SJCRH30 (cell line): Measurements from ENCODE around the gene LAMC1. TPM values are rescaled to one million over a fixed set of nuclear protein-coding genes. Genes with fewer than 3 reads are reported as not detected.
A peak's percentile ranks its signal among the peaks of the same experiment; 100 is the strongest.
"Not testable (repeated sequence)": the region's sequence is repeated elsewhere in the genome, so short reads cannot be mapped to it uniquely, and the experiment has no call there.

Experiments
- DNase-seq, 2 experiments: peaks; one replicate each; pipeline ENCODE4 v3.0.0-alpha.2; 2015 to 2020
- H3K27ac ChIP-seq: fragments of 250-450 bp; sonication (Bioruptor Pico); 2 replicates; pipeline ENCODE4 v1.5.1; 2020; ENCODE audit warnings: mild to moderate bottlenecking, moderate library complexity
- H3K27me3 ChIP-seq: fragments of 250-450 bp; sonication (Bioruptor Pico); 2 replicates; pipeline ENCODE4 v1.5.1; 2020; ENCODE audit warnings: mild to moderate bottlenecking, moderate library complexity
- H3K36me3 ChIP-seq: fragments of 250-450 bp; sonication (Bioruptor Pico); 2 replicates; pipeline ENCODE4 v1.5.1; 2020; ENCODE audit warnings: mild to moderate bottlenecking, moderate library complexity
- H3K4me1 ChIP-seq: fragments of 250-450 bp; sonication (Bioruptor Pico); 2 replicates; pipeline ENCODE4 v1.5.1; 2020; ENCODE audit warnings: mild to moderate bottlenecking, moderate library complexity
- H3K4me3 ChIP-seq: fragments of 250-450 bp; sonication (Bioruptor Pico); 2 replicates; pipeline ENCODE4 v1.5.1; 2020; ENCODE audit warnings: mild to moderate bottlenecking, moderate library complexity
- H3K9me3 ChIP-seq: fragments of 250-450 bp; sonication (Bioruptor Pico); replicated peaks from 2 replicates; pipeline ENCODE4 v1.5.1; 2020; ENCODE audit warnings: mild to moderate bottlenecking, moderate library complexity
- total RNA-seq: library from RNA; depleted of rRNA; stranded (reverse); fragments of >200 nt; shearing (Covaris generic); gene quantifications from 2 replicates; pipeline ENCODE4 v1.2.3, GENCODE V29; 2014

LAMC1 gene
- total RNA-seq, 1 experiment from 2014 or later, result 122 TPM

DNA sequence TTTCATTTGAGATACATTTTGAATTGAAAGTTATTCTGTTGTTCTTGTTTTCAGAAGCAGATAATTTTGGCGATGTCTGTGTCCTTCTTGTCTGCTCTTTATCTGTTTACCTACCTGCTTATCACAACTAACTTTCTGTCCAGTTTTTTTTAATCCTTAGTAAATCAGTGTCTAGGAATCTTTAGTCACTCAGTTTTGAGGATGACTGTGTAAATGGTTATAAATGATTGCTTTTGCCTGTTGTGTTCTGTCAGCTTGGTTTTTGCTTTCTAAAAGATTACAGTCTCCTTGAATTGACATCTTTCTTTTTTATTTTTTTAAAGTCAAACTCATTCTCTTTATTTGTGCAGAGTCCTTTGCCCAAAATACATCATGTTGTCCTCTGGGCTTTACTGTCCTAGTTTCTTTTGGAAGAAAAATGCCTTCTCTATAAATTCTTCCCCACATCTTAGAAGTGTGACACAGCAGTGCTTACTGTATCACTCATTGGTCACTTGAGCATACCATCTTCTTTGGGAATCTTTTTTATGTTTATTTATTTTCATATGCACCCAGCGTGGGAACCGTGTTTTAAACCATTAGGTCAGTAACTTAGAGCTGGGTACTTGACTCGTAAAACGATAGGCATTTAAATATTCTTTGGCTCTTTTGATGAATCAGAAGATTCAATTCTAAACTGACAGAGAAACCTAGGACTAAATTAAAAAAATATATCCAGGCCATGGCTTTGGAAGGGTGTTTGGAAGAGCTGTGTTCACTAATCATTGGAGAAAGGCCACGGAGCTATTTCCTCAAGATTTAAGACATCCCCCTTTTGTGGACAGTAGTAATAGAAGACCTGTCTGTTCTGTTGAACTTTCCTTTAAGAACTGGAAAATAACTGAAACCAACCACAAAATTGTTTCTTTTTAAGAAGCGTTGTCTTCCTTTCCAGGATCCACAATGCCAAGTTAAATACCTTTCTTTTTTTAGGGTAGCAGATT, 20.9 kb downstream of the LAMC1 start:
- Histone ChIP-seq H3K27me3 (no peaks in the 10 kb centered on the region), H3K4me3 (no peak overlapping the region), H3K36me3 (no peaks in the 10 kb centered on the region), H3K27ac (no peak overlapping the region), H3K4me1 (peaks cover 20% of the 10 kb centered on the region), H3K9me3 (no peaks in the 10 kb centered on the region)
- DNase-seq, result no peak

DNA sequence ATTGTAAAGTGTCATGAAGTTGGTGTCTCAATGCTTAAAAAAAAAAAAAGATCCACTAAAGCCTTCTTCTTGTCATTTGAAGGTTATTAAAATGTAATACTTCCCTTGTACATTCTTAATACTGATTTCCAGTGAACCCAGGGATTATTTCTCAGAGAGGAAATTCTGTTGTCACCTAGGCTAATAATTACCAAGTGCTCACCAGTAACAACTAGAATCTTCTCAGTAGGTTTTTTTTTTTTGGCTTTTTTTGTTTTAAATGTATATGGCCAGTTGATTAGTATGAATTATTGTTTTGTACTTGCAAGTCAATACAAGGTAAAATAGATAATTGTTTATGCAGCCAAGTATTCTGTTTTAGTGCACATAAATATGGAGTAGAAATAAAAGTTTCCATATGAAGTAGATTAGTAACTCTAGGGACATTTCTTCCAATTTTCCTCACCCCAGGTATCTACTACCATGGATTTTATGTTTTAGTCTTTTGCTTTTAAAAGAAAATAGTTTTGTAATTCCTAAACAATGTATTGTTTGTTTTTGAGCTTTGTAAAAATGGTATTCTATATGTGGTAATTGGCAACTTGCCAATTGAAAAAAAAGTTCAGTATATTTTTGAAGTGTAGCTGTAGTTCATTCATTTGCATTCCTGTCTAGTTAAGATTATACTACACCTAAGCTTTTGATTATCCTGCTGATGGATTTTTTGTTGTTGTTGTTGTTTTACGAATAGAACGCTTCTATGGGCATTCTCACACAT, 21.9 kb downstream of the LAMC1 start:
- no peak overlapping the region for H3K27ac ChIP-seq

DNA sequence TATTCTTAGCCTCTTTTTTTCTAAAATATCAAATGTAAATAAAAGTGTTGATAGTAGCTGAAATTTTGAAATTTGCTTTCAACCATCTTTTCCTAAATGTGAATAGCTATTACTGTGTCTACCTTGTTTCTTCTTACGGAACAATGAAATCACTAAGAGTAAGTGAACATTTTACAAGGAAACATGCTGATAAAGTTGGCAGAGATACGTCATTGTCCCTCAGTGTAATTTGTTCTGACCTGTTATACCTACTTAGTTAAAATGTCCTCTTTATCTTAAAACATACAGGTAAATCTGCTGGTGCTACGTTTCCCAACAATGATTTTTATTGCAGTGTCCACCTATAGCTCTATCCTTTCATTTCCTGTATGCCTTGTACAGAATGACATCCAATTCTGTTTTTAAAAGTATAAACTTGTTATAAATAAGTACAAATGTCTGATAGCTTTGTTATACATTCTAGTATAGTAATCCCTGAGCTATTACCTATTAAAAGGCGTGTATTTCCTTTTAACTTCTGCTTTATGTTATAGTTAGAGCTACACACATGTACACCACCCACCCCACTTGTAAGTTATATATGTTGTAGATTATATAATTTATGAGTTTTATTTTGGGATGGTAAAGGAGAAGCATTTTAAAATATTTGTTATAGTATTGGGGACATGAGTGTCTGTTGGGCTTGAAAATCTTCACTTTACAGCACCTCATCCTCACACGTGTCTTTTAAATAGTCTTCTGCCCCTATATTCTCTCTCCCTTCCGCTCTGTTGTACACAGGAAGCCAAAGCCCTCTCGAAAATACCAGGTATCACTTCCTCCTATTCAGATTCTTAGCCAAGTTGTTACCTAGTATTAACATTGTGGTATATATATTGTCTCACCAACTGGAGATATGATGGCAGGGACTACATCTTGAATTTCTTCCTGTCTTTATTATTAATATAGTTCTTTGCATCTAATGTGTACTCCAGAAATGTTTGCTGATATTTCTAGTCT, 25.2 kb downstream of the LAMC1 start:
- H3K27ac ChIP-seq, result no peak overlapping the region
- no peak for DNase-seq
- H3K9me3 ChIP-seq, result no peaks in the 10 kb centered on the region
- no peaks in the 10 kb centered on the region for H3K36me3 ChIP-seq
- H3K27me3 ChIP-seq, result no peaks in the 10 kb centered on the region
- H3K4me3 ChIP-seq, result no peak overlapping the region
- H3K4me1 ChIP-seq, result peaks cover 10% of the 10 kb centered on the region; the same call in 1 of the 2 replicates

More for the DNA sequence above, 21.9 kb downstream of the LAMC1 start:
- H3K4me1 ChIP-seq, result peaks cover 13% of the 10 kb centered on the region
- H3K36me3 ChIP-seq, result no peaks in the 10 kb centered on the region
- H3K4me3 ChIP-seq, result no peak overlapping the region
- no peaks in the 10 kb centered on the region for H3K27me3 ChIP-seq
- no peaks in the 10 kb centered on the region for H3K9me3 ChIP-seq
- no peak for DNase-seq

DNA sequence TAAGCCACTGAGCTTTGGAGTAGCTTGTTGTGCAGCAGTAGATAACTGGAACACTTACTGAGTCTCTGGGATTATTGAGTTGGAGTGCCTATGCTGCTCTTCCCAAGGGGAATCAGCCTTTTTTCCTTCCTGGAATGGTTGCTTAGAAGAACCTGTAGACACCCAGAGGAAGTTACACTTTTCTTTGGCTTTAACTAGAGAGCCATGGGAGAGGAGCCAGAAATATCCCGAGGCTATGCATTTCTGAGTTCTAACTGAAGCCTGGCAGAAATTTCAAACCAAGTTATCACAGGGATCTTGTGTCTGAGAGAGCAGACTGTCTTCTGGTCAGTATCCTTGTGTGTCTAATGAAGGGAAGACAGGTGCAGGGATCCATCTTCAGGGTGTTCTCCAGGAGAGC, 28.3 kb downstream of the LAMC1 start:
- H3K27me3 ChIP-seq, result no peaks in the 10 kb centered on the region
- no peaks in the 10 kb centered on the region for H3K36me3 ChIP-seq
- H3K4me1 ChIP-seq, result 0 out of 2 replicates have a peak, but pooled peaks cover 4% of the 10 kb centered on the region
- DNase-seq, result peak in 1 of 2 experiments; percentile 31
- no peak overlapping the region for H3K27ac ChIP-seq
- no peaks in the 10 kb centered on the region for H3K9me3 ChIP-seq
- no peak overlapping the region for H3K4me3 ChIP-seq

DNA sequence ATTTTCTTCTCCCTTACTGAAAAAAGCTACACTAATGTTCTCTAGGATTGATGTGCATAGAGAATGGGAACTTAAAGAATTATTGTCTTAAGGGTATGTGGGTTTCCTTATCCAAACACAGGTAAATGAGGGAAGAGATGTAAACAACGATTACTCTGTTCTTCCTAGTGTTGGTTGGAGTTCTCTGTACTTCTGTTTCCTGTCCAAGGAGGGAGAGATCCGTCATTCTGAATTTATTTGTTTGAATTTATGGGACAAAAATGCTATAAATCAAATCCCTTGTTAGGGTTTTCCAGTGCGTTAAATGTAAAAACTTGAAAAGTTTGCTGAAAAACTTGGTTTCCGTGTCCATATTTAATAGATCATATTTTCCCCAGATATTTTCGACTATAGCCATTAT, 29.6 kb downstream of the LAMC1 start:
- no peak for DNase-seq
- H3K4me1 ChIP-seq, result peaks cover 4% of the 10 kb centered on the region; the same call in 1 of the 2 replicates
- H3K36me3 ChIP-seq, result no peaks in the 10 kb centered on the region
- H3K27me3 ChIP-seq, result no peaks in the 10 kb centered on the region
- H3K9me3 ChIP-seq, result no peaks in the 10 kb centered on the region
- H3K4me3 ChIP-seq, result no peak overlapping the region
- no peak overlapping the region for H3K27ac ChIP-seq

DNA sequence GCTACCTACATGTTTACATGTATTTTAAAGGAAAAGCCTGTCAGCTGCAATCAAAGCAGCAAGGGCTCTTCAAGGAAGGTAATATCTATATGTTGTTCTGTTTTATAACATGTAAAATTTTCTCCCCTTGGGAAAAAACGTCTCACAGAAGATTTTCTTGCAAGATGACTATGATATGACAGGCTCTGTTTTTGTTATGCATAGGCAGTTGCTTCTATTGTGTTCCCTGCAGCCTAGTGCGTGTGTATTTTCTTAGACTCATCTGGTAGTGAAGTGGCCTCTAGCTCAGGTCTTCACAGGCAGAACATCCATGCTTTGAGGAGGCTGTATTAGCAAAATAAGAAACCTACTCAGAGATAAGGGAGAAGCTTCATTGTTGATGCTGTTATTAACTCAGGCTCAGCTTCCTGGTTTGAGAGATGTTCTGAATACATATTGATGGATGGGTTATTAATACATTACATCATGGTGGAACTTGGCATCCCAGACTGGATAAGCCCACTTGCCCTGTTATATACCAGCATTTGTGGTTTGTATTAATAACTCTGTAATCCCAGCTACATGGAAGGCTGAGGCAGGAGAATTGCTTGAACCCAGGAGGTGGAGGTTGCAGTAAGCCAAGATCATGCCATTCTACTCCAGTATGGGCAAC, 35.8 kb downstream of the LAMC1 start:
- no peaks in the 10 kb centered on the region for H3K36me3 ChIP-seq
- H3K4me1 ChIP-seq, result no peaks in the 10 kb centered on the region; the same call in 1 of the 2 replicates
- no peak overlapping the region for H3K4me3 ChIP-seq
- no peak overlapping the region for H3K27ac ChIP-seq
- DNase-seq, result no peak
- no peaks in the 10 kb centered on the region for H3K9me3 ChIP-seq
- no peaks in the 10 kb centered on the region for H3K27me3 ChIP-seq

DNA sequence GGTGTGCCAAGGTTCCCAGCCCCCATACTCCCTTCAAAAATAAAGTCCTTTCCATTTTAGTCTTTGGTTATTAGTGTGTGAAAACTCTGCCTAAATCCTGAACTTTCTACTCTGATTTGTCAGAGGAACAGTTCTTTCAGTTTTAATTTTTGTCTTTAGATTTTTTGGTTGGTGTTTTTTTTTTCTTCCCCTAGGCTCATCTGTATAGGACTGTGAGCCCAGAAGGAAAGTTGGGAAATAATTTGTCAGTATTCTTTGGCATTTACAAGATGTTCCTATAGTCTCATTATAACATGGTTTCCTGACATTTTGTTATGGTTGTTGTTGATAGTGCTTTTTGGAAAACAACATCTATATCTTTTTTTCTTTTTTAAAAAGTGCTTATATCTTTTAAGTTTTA, 38.0 kb downstream of the LAMC1 start:
- Histone ChIP-seq H3K27me3 (no peaks in the 10 kb centered on the region), H3K4me1 (no peaks in the 10 kb centered on the region; the same call in 1 of the 2 replicates), H3K4me3 (no peak overlapping the region), H3K9me3 (no peaks in the 10 kb centered on the region), H3K27ac (no peak overlapping the region), H3K36me3 (no peaks in the 10 kb centered on the region; the same call in 1 of the 2 replicates)
- DNase-seq, result no peak

DNA sequence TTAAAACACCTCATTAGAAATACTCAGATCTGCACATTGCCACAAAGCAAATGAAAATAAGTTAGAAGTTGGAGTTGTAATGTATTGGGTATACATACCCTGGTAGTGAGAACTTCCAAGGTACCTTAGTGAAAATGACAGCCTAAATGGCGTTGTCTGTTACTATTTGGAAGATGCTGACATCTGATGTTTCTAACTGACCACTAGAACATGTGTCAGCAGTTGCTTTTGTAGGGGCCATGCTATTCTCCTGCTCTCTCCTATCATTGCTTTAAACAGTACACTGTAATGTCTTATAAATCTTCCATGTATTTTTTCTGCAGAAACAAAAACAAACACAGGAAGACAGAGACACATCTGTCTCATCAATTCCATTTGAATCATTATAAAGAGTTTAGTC, 40.1 kb downstream of the LAMC1 start:
- no peaks in the 10 kb centered on the region; the same call in none of the 2 replicates for H3K36me3 ChIP-seq
- H3K4me3 ChIP-seq, result no peak overlapping the region
- H3K27me3 ChIP-seq, result no peaks in the 10 kb centered on the region
- H3K9me3 ChIP-seq, result no peaks in the 10 kb centered on the region
- no peaks in the 10 kb centered on the region; the same call in 1 of the 2 replicates for H3K4me1 ChIP-seq
- no peak for DNase-seq
- no peak overlapping the region for H3K27ac ChIP-seq

DNA sequence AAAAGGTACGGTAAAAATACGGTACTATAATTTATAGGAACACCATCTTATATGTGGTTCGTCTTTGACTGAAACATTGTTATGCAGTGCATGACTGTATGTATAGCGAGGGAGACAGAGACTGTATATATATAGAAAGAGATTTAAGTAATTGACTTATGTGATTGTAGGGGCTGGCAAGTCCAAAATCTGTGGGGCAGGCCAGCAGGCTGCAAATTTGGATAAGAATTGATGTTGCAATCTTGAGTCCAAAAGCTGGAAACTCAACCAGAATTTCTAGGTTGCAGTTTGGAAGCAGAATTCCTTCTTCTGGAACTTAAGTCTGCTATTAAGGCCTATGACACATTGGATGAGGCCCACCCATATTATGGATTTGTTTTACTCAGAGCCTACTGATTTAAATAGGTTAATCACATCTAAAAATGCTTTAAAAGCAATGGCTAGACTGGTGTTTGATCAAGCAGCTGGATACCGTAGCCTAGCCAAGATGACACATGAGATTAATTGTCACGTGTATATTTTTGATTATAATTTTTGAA, 42.0 kb downstream of the LAMC1 start:
- DNase-seq, result no peak
- no peaks in the 10 kb centered on the region for H3K9me3 ChIP-seq

DNA sequence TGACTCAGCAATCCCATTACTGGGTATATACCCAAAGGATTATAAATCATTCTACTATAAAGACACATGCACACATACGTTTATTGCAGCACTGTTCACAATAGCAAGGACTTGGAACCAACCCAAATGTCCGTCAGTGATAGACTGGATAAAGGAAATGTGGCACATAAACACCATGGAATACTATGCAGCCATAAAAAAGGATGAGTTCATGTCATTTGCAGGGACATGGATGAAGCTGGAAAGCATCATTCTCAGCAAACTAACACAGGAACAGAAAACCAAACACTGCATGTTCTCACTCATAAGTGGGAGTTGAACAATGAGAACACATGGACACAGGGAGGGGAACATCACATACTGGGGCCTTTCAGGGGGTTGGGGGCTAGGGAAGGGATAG, 43.2 kb downstream of the LAMC1 start:
- not testable (repeated sequence) for DNase-seq, H3K27me3 ChIP-seq, H3K4me3 ChIP-seq, H3K36me3 ChIP-seq, H3K27ac ChIP-seq, H3K9me3 ChIP-seq
- H3K4me1 ChIP-seq, result peaks cover 18% of the 10 kb centered on the region

More for the DNA sequence above, 42.0 kb downstream of the LAMC1 start:
- Histone ChIP-seq H3K27me3 (no peaks in the 10 kb centered on the region), H3K4me3 (no peak overlapping the region), H3K27ac (no peak overlapping the region), H3K4me1 (peaks cover 8% of the 10 kb centered on the region), H3K36me3 (no peaks in the 10 kb centered on the region; the same call in none of the 2 replicates)

DNA sequence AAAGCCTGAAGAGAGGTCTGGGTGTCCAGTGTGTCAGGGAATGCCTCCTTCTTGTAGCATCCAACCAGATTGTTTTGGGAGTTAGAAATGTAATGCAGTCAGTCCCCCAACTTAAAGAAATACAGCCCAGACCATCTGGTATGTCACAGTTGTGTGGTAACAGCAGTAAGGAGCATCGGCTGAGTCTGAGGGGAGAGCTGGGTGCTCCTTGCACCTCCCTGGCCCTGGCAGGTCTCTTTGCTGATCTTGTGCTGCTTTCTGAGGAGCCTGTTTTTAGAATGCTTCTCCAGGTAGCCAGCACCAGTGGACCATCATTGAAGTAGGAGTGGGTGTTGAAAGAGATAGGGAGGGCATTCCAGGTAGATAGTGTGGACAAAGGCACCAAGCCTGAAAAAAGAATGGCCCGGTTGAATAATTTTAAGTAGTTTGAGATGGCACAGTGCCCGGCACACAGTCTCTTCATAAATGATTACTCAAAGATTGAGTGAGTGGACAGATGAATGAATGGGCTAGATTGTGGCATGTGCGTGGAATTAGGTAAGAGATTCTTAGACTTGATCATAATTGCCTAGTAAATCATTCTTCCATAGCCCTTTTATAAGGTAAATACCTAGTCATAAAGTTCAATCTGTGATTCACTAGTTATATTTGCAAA, 46.5 kb downstream of the LAMC1 start:
- H3K27me3 ChIP-seq, result no peaks in the 10 kb centered on the region
- peaks cover 38% of the 10 kb centered on the region for H3K4me1 ChIP-seq
- no peak for DNase-seq
- H3K36me3 ChIP-seq, result no peaks in the 10 kb centered on the region; the same call in none of the 2 replicates
- H3K4me3 ChIP-seq, result no peak overlapping the region
- H3K9me3 ChIP-seq, result no peaks in the 10 kb centered on the region
- no peak overlapping the region; the same call in 1 of the 2 replicates for H3K27ac ChIP-seq

DNA sequence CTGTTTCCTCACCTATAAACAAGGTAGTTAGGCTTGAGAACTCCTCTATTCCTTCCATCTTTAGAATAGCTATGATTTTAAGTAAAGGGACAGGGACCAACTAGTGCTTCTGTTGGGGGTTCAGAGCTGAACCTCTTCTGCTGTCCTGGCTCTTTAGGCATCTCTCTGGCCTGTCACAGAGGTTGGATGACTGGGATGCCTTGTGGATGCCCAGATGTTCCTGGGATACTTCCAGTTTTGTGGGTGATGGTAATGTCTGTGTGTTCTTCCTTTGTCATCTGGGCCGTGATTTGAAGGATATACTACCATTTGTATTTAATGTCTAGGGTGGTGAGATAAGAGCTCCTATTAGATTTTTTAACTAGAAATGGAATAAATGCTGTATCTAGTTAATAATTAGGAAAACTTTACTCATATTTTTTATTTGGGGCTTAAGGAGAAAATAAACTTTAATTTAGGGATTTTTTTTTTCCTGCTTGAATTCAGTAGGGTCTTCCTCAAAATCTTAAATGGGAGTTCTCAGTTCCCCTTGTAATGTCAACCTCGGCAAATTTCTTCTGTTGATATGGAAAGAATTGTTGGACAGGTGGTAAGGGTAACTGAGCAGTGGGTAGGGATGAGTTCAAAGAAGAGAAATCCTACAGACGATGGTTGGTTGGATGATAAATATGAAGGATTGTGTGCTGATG, 47.2 kb downstream of the LAMC1 start:
- H3K4me1 ChIP-seq, result peaks cover 41% of the 10 kb centered on the region
- H3K27ac ChIP-seq, result peak overlapping the region; percentile 80
- H3K4me3 ChIP-seq, result no peak overlapping the region
- H3K9me3 ChIP-seq, result no peaks in the 10 kb centered on the region
- H3K27me3 ChIP-seq, result no peaks in the 10 kb centered on the region
- no peak for DNase-seq
- H3K36me3 ChIP-seq, result no peaks in the 10 kb centered on the region; the same call in none of the 2 replicates
